Heart left ventricle (tissue), 16 donors: ENCODE data around the gene SHANK3. TPM values are rescaled to one million over a fixed set of nuclear protein-coding genes. Genes with fewer than 3 reads are reported as not detected.

Experiments
- ATAC-seq, 4 donors: fragments of 200-7000 bp; cut with Tn5 transposase; one replicate each; pipeline ENCODE4 v1.9.1; 2020 to 2022; ENCODE audit warnings: moderate library complexity in 4 of 4, mild to moderate bottlenecking in 3 of 4, moderate number of reproducible peaks in 1 of 4
- DNase-seq, 5 donors: peaks; one replicate each; pipeline ENCODE4 v3.0.0-alpha.2; 2020
- H3K27ac ChIP-seq, 12 donors: fragments of 200-600 bp; sonication (generic) in 4 of 12; one replicate each; pipeline versions ENCODE4 v1.5.0 to v1.8.0; 2016 to 2022; ENCODE audit warnings: mild to moderate bottlenecking in 2 of 12
- H3K27me3 ChIP-seq, 9 donors: fragments of 200-600 bp; sonication (generic) in 2 of 9; one replicate each; pipeline versions ENCODE4 v1.5.1 to v1.8.0; 2016 to 2022; ENCODE audit warnings: mild to moderate bottlenecking in 3 of 9
- H3K36me3 ChIP-seq, 9 donors: fragments of 200-600 bp; sonication (generic) in 2 of 9; one replicate each; pipeline versions ENCODE4 v1.5.0 to v1.8.0; 2018 to 2022; ENCODE audit warnings: mild to moderate bottlenecking in 2 of 9
- H3K4me1 ChIP-seq, 12 donors: fragments of 200-600 bp; sonication (generic) in 4 of 12; one replicate each; pipeline versions ENCODE4 v1.5.0 to v1.8.0; 2016 to 2022; ENCODE audit warnings: mild to moderate bottlenecking in 3 of 12
- H3K4me3 ChIP-seq, 12 donors: fragments of 200-600 bp; sonication (generic) in 4 of 12; one replicate each; pipeline versions ENCODE4 v1.5.0 to v1.8.0; 2017 to 2022; ENCODE audit warnings: mild to moderate bottlenecking in 9 of 12, moderate library complexity in 4 of 12
- H3K9me3 ChIP-seq, 12 donors: fragments of 200-600 bp; sonication (generic) in 4 of 12; one replicate each; pipeline versions ENCODE4 v1.5.0 to v1.8.0; 2016 to 2022; ENCODE audit warnings: mild to moderate bottlenecking in 1 of 12
- CTCF ChIP-seq, 12 donors: fragments of 200-600 bp; sonication (generic) in 4 of 12; IDR thresholded peaks; one replicate each; pipeline versions ENCODE4 v1.5.0 to v1.8.0; 2018 to 2022; ENCODE audit warnings: antibody characterized with exemption in 12 of 12, mild to moderate bottlenecking in 5 of 12
- POLR2A ChIP-seq, 2 donors: fragments of 450-650 bp; IDR thresholded peaks; one replicate each; pipeline ENCODE4 v1.6.1; 2017; ENCODE audit warnings: antibody characterized with exemption in 2 of 2, mild to moderate bottlenecking in 2 of 2, moderate library complexity in 2 of 2
- WGBS, 4 donors: extraction: QIAGEN DNeasy Blood & Tissue Kit in 2 of 4; methylation state at CpG; one replicate each; pipeline versions ENCODE4 v1.1.5 to v1.1.7; 2013 to 2018; 5-methylcytosine and 5-hydroxymethylcytosine counted together
- intact Hi-C, 10 donors: fragments of 100-400 bp; cut with DNase I; formaldehyde crosslinking; loops; one replicate each; pipeline versions ENCODE4 v1.11.1 to v1.14.2; 2022
- polyA plus RNA-seq, 2 donors: library from polyadenylated mRNA; stranded (reverse); fragments of 200-250 nt; gene quantifications; one replicate each; pipeline ENCODE4 v1.2.3, GENCODE V29; 2013
- total RNA-seq, 9 donors: library from RNA; depleted of rRNA in 2 of 9; stranded (reverse); fragments of >200 nt in 2 of 9; fragmentation: NEBNext Ultra II Directional in 3 of 9; extraction: Animal tissue kit (Norgen Biotek cat#: 25700) in 3 of 9; gene quantifications; one replicate each; pipeline versions ENCODE4 v1.1.0 to v1.2.4, GENCODE V29; 2016 to 2023
- donor health status: ischemic (EF 13 %, LVEDD 7.1; RV severe dilation, severe dysfunction).
- donor health status: healthy with polysubstance abuse.
- donor health status: DM: no; HTN: yes; CAD: no.
- donor health status: DM: no; HTN: no; CAD: no.
- donor health status: ischemic (EF 25% LVEDD 6.9; RV normal size, moderate dysfunction).
- donor health status: ischemic (EF 25% LVEDD 5.7; RV mildly dilated, moderate dysfunction).
- donor health status: healthy.
- donor health status: DM: yes; HTN: yes; CAD: no.
- donor health status: ischemic (EF 35%, LVEDD 5.7; RV mildly dilated, moderate dysfunction).
- donor health status: nonischemic (EF 11% LVEDD 7.7; RV severe dilation, severe dysfunction).
- donor health status: DM: yes; HTN: yes; CAD: no.
- donor health status: PGD.
- donor health status: ischemic (EF 29% LVEDD 5.4; RV normal size, mild dysfunction).
- donor health status: nonischemic (EF 23%, LVEDD 6.1; RV moderate dilation, normal function).

The SHANK3 gene
- total and polyA plus RNA-seq, 11 donors, result 11.3 to 36.0 (median 21.9) TPM

GRCh38 chr22:50715250-50715649 lies 42.6 kb downstream of the SHANK3 start:
- Histone ChIP-seq H3K27me3 (peaks cover 0 to 13% (median 0%) of the 10 kb centered on the region in 9 donors), H3K36me3 (peaks cover 0 to 34% (median 9%) of the 10 kb centered on the region in 9 donors), H3K4me1 (peaks cover 0 to 48% (median 25%) of the 10 kb centered on the region in 12 donors), H3K4me3 (no peak overlapping the region), H3K27ac (peak overlapping the region in 2 of 12 donors; percentile 4 to 68), H3K9me3 (no peaks in the 10 kb centered on the region)
- ATAC-seq (no peak), DNase-seq (peak in 2 of 5 donors; percentile 19 to 37)
- intact Hi-C loops, result no loop called here
- 81 to 86% (median 85%) methylated on average over 8 to 9 of the region's 9 CpGs for WGBS, 4 donors
- TF ChIP-seq CTCF (IDR thresholded peaks at IDR 0.05) (no peak), POLR2A (IDR thresholded peaks at IDR 0.05) (no peak)

- Histone ChIP-seq H3K4me1 (peaks cover 0 to 48% (median 21%) of the 10 kb centered on the region in 12 donors), H3K27me3 (peaks cover 0 to 17% (median 4%) of the 10 kb centered on the region in 9 donors), H3K36me3 (peaks cover 0 to 30% (median 7%) of the 10 kb centered on the region in 9 donors), H3K9me3 (no peaks in the 10 kb centered on the region), H3K27ac (no peak overlapping the region), H3K4me3 (no peak overlapping the region)
- intact Hi-C loops, result no loop called here
- DNase-seq (peak in 1 of 5 donors; percentile 25), ATAC-seq (no peak)
- 86 to 92% (median 88%) methylated on average over 7 of the region's 7 CpGs for WGBS, 4 donors
- TF ChIP-seq CTCF (IDR thresholded peaks at IDR 0.05), result no peak
- TF ChIP-seq POLR2A (IDR thresholded peaks at IDR 0.05), result no peak
Measured at GRCh38 chr22:50715776-50716175, 43.2 kb downstream of the SHANK3 start.

GRCh38 chr22:50716290-50717024 lies 43.8 kb downstream of the SHANK3 start:
- Histone ChIP-seq H3K36me3 (peaks cover 0 to 34% (median 7%) of the 10 kb centered on the region in 9 donors), H3K4me1 (peaks cover 0 to 48% (median 20%) of the 10 kb centered on the region in 12 donors), H3K9me3 (no peaks in the 10 kb centered on the region), H3K4me3 (no peak overlapping the region), H3K27ac (no peak overlapping the region), H3K27me3 (peaks cover 0 to 24% (median 6%) of the 10 kb centered on the region in 9 donors)
- intact Hi-C loops, result no loop called here
- DNase-seq (peak in 1 of 5 donors; percentile 49), ATAC-seq (no peak)
- WGBS, 4 donors, result 89 to 93% (median 92%) methylated on average over 13 of the region's 13 CpGs
- TF ChIP-seq POLR2A (IDR thresholded peaks at IDR 0.05) (no peak), CTCF (IDR thresholded peaks at IDR 0.05) (no peak)

GRCh38 chr22:50717709-50718351 lies 45.2 kb downstream of the SHANK3 start:
- 86 to 96% (median 93%) methylated on average over 10 of the region's 10 CpGs for WGBS, 4 donors
- H3K27me3 ChIP-seq, result peaks cover 0 to 25% (median 6%) of the 10 kb centered on the region in 9 donors
- H3K36me3 ChIP-seq, result peaks cover 0 to 48% (median 9%) of the 10 kb centered on the region in 9 donors
- H3K4me3 ChIP-seq, result no peak overlapping the region
- DNase-seq, result no peak
- H3K9me3 ChIP-seq, result no peaks in the 10 kb centered on the region
- TF ChIP-seq POLR2A (IDR thresholded peaks at IDR 0.05) (no peak), CTCF (IDR thresholded peaks at IDR 0.05) (no peak)
- peaks cover 0 to 49% (median 20%) of the 10 kb centered on the region in 12 donors for H3K4me1 ChIP-seq
- H3K27ac ChIP-seq, result no peak overlapping the region
- intact Hi-C loops, result no loop called here
- no peak for ATAC-seq
